Left lung (tissue), 10 donors: Measurements from ENCODE around the gene MAP3K14. TPM values are rescaled to one million over a fixed set of nuclear protein-coding genes. Genes with fewer than 3 reads are reported as not detected.

Experiments
- ATAC-seq: fragments of 200-7000 bp; cut with Tn5 transposase; one replicate; pipeline ENCODE4 v1.9.1; 2020; ENCODE audit warnings: moderate library complexity
- DNase-seq, 4 donors: peaks; one replicate each; pipeline ENCODE4 v3.0.0-alpha.2; 2013 to 2020
- H3K27ac ChIP-seq, 2 donors: fragments of 200-600 bp; sonication (generic) in 1 of 2; one replicate each; pipeline versions ENCODE4 v1.5.0 to v1.8.0; 2020 to 2021
- H3K27me3 ChIP-seq, 2 donors: fragments of 200-600 bp; sonication (generic) in 1 of 2; one replicate each; pipeline versions ENCODE4 v1.5.0 to v1.8.0; 2020 to 2021
- H3K36me3 ChIP-seq, 2 donors: fragments of 200-600 bp; sonication (generic) in 1 of 2; one replicate each; pipeline versions ENCODE4 v1.5.0 to v1.8.0; 2020 to 2021
- H3K4me1 ChIP-seq, 2 donors: fragments of 200-600 bp; one replicate each; pipeline ENCODE4 v1.8.0; 2021
- H3K4me3 ChIP-seq, 2 donors: fragments of 200-600 bp; sonication (generic) in 1 of 2; one replicate each; pipeline versions ENCODE4 v1.5.0 to v1.8.0; 2020 to 2021; ENCODE audit warnings: mild to moderate bottlenecking in 1 of 2
- H3K9me3 ChIP-seq, 2 donors: fragments of 200-600 bp; sonication (generic) in 1 of 2; one replicate each; pipeline versions ENCODE4 v1.5.0 to v1.8.0; 2020 to 2021
- CTCF ChIP-seq, 2 donors: fragments of 200-600 bp; sonication (generic) in 1 of 2; IDR thresholded peaks; one replicate each; pipeline versions ENCODE4 v1.5.0 to v1.8.0; 2021; ENCODE audit warnings: antibody characterized with exemption in 2 of 2
- intact Hi-C, 2 donors: fragments of 100-400 bp; cut with DNase I; formaldehyde crosslinking; loops; one replicate each; pipeline versions ENCODE4 v1.11.2 to v1.14.2; 2022
- polyA plus RNA-seq, 6 donors: library from polyadenylated mRNA; unstranded; fragments of 120-200 nt; gene quantifications; one replicate each; pipeline ENCODE4 v1.2.1, GENCODE V29; 2013; ENCODE audit not compliant: insufficient read length in 6 of 6
- total RNA-seq, 2 donors: library from RNA; stranded (reverse); fragmentation: NEBNext Ultra II Directional; extraction: Animal tissue kit (Norgen Biotek cat#: 25700); gene quantifications; one replicate each; pipeline ENCODE4 v1.2.1, GENCODE V29; 2021
- donor health status: DM: no; HTN: yes; CAD: no.
- donor health status: DM: no; HTN: no; CAD: no.

MAP3K14 gene
- total and polyA plus RNA-seq, 8 donors, result 6.3 to 13.1 (median 7.7) TPM

- DNase-seq (peak in 3 of 4 donors; percentile 31 to 82 (median 65)), ATAC-seq (peak; percentile 85)
- intact Hi-C loops, result no loop called here
- Histone ChIP-seq H3K4me3 (no peak overlapping the region), H3K4me1 (peaks cover 12 to 21% of the 10 kb centered on the region in 2 donors), H3K36me3 (peaks cover 0 to 79% of the 10 kb centered on the region in 2 donors), H3K9me3 (no peaks in the 10 kb centered on the region), H3K27ac (peak overlapping the region; percentile 44 to 50), H3K27me3 (no peaks in the 10 kb centered on the region)
- no peak for TF ChIP-seq CTCF (IDR thresholded peaks at IDR 0.05)
These were observed 33.9 kb downstream of the MAP3K14 start for GRCh38 chr17:45282683-45283644.

- DNase-seq, result no peak
- intact Hi-C loops, result loop anchor here (5.0 to 10.0 kb wide), 2 partner anchors 105 to 107 kb away; no protein-coding TSS in a partner anchor
- Histone ChIP-seq H3K4me1 (peaks cover 18 to 32% of the 10 kb centered on the region in 2 donors), H3K27me3 (no peaks in the 10 kb centered on the region), H3K36me3 (peaks cover 0 to 49% of the 10 kb centered on the region in 2 donors), H3K27ac (no peak overlapping the region), H3K4me3 (no peak overlapping the region), H3K9me3 (no peaks in the 10 kb centered on the region)
- no peak for TF ChIP-seq CTCF (IDR thresholded peaks at IDR 0.05)
- no peak for ATAC-seq
These were observed 36.9 kb downstream of the MAP3K14 start for GRCh38 chr17:45279898-45280297.

GRCh38 chr17:45277992-45278391 lies 38.8 kb downstream of the MAP3K14 start:
- intact Hi-C loops, result loop anchor here (5.0 to 10.0 kb wide), 2 partner anchors 107 to 109 kb away; no protein-coding TSS in a partner anchor
- TF ChIP-seq CTCF (IDR thresholded peaks at IDR 0.05), result no peak
- H3K4me1 ChIP-seq, result peaks cover 17 to 25% of the 10 kb centered on the region in 2 donors
- H3K27ac ChIP-seq, result peak overlapping the region; percentile 55 to 78
- H3K36me3 ChIP-seq, result peaks cover 0 to 46% of the 10 kb centered on the region in 2 donors
- H3K4me3 ChIP-seq, result no peak overlapping the region
- DNase-seq, result peak in 3 of 4 donors; percentile 49 to 69 (median 66)
- no peaks in the 10 kb centered on the region for H3K27me3 ChIP-seq
- peak; percentile 74 for ATAC-seq
- no peaks in the 10 kb centered on the region for H3K9me3 ChIP-seq

GRCh38 chr17:45277216-45277849 lies 39.5 kb downstream of the MAP3K14 start:
- peak; percentile 88 for ATAC-seq
- intact Hi-C loops, result loop anchor here (5.0 to 10.0 kb wide), 2 partner anchors 107 to 110 kb away; no protein-coding TSS in a partner anchor
- H3K27ac ChIP-seq, result peak overlapping the region; percentile 55 to 78

More at GRCh38 chr17:45277216-45277849, 39.5 kb downstream of the MAP3K14 start:
- no peaks in the 10 kb centered on the region for H3K9me3 ChIP-seq
- DNase-seq, result peak; percentile 81 to 96 (median 93)
- no peaks in the 10 kb centered on the region for H3K27me3 ChIP-seq
- H3K4me3 ChIP-seq, result no peak overlapping the region
- TF ChIP-seq CTCF (IDR thresholded peaks at IDR 0.05), result peak; percentile 64 to 85
- peaks cover 2 to 46% of the 10 kb centered on the region in 2 donors for H3K36me3 ChIP-seq
- peaks cover 12 to 21% of the 10 kb centered on the region in 2 donors for H3K4me1 ChIP-seq
